Liver (tissue), 3 donors: Measurements from ENCODE around the gene RASA3.

Source experiments
- EGR1 ChIP-seq, 2 donors: IDR thresholded peaks; 2 replicates each; pipeline ENCODE4 v1.6.1; 2016 to 2018; ENCODE audit warnings: antibody characterized with exemption in 2 of 2, low read depth in 2 of 2
- HNF4A ChIP-seq, 2 donors: conservative IDR thresholded peaks; 2 replicates each; pipeline ENCODE4 v1.6.1; 2016; ENCODE audit warnings: antibody characterized with exemption in 2 of 2, mild to moderate bottlenecking in 2 of 2
- JUND ChIP-seq, 2 donors: IDR thresholded peaks; 2 replicates each; pipeline ENCODE4 v1.6.1; 2016; ENCODE audit warnings: antibody characterized with exemption in 2 of 2
- RAD21 ChIP-seq, 2 donors: IDR thresholded peaks; 2 replicates each; pipeline ENCODE4 v1.6.1; 2016; ENCODE audit warnings: antibody characterized with exemption in 2 of 2, mild to moderate bottlenecking in 2 of 2
- RXRA ChIP-seq, 2 donors: IDR thresholded peaks; 2 replicates each; pipeline ENCODE4 v1.6.1; 2017 to 2018; ENCODE audit warnings: antibody characterized with exemption in 2 of 2, mild to moderate bottlenecking in 1 of 2
- SP1 ChIP-seq: IDR thresholded peaks from 2 replicates; pipeline ENCODE4 v1.6.1; 2018; ENCODE audit warnings: antibody characterized with exemption, mild to moderate bottlenecking
- TAF1 ChIP-seq: conservative IDR thresholded peaks from 2 replicates; pipeline ENCODE4 v1.6.1; 2016; ENCODE audit warnings: antibody characterized with exemption, mild to moderate bottlenecking
- YY1 ChIP-seq: IDR thresholded peaks from 2 replicates; pipeline ENCODE4 v1.6.1; 2016; ENCODE audit warnings: antibody characterized with exemption, mild to moderate bottlenecking
- TF ChIP-seq, protein P1 (sequence below): fragments of 150-350 bp; IDR thresholded peaks from 2 replicates; pipeline ENCODE4 v1.5.1; 2017; ENCODE audit warnings: improper control_type of control experiment, low read depth, low read length; ENCODE audit not compliant: missing input control
- TF ChIP-seq, protein P2 (sequence below): IDR thresholded peaks from 2 replicates; pipeline ENCODE4 v1.6.1; 2016; ENCODE audit warnings: antibody characterized with exemption
- TF ChIP-seq, protein P3 (sequence below): IDR thresholded peaks from 2 replicates; pipeline ENCODE4 v1.6.1; 2016; ENCODE audit warnings: antibody characterized with exemption, mild to moderate bottlenecking
- TF ChIP-seq, protein P4 (sequence below): IDR thresholded peaks from 2 replicates; pipeline ENCODE4 v1.6.1; 2016; ENCODE audit warnings: antibody characterized with exemption
- TF ChIP-seq, protein P5 (sequence below): IDR thresholded peaks from 2 replicates; pipeline ENCODE4 v1.6.1; 2016; ENCODE audit warnings: antibody characterized with exemption
- donor health status: healthy.
- donor health status: healthy.

DNA sequence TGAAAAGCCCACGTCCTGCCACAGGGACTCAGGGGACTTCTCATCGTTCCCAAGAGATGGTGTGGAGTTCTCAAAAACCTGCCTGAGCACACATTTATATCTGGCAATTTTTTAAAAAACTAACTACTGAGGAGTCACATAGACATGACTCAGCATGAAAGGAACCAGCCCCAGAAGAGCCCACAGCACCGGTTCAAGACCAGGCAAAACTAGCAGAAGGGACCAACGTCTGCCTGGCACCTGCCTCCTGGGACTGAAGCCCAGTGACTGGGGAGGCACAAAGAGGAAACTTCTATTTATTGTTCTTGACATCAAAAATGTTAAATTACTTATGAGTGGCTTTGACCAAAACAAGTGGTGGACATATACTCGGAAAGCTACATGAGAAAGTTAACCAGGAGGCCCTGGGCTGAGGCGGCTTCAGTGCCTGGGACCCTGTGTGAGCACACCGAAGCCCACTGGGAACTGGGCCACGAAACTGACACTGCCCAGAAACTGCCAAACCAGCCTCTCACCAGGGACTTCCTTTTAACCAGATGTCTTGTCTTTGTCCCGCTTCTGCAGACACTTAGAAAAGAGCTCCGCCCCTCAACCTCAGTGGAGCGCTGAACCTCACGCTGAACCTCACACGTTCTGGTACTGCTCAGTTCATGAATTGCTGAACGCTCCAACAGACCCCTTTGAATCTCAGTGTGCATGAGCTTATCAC is 184.2 kb downstream of the RASA3 start:
- TF ChIP-seq, protein P1, sequence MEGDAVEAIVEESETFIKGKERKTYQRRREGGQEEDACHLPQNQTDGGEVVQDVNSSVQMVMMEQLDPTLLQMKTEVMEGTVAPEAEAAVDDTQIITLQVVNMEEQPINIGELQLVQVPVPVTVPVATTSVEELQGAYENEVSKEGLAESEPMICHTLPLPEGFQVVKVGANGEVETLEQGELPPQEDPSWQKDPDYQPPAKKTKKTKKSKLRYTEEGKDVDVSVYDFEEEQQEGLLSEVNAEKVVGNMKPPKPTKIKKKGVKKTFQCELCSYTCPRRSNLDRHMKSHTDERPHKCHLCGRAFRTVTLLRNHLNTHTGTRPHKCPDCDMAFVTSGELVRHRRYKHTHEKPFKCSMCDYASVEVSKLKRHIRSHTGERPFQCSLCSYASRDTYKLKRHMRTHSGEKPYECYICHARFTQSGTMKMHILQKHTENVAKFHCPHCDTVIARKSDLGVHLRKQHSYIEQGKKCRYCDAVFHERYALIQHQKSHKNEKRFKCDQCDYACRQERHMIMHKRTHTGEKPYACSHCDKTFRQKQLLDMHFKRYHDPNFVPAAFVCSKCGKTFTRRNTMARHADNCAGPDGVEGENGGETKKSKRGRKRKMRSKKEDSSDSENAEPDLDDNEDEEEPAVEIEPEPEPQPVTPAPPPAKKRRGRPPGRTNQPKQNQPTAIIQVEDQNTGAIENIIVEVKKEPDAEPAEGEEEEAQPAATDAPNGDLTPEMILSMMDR = no peak
- no peak for TF ChIP-seq TAF1
- TF ChIP-seq, protein P2, sequence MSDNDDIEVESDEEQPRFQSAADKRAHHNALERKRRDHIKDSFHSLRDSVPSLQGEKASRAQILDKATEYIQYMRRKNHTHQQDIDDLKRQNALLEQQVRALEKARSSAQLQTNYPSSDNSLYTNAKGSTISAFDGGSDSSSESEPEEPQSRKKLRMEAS = no peak
- TF ChIP-seq SP1 = no peak
- TF ChIP-seq RAD21 (IDR thresholded peaks at IDR 0.05) = no peak
- TF ChIP-seq, protein P3, sequence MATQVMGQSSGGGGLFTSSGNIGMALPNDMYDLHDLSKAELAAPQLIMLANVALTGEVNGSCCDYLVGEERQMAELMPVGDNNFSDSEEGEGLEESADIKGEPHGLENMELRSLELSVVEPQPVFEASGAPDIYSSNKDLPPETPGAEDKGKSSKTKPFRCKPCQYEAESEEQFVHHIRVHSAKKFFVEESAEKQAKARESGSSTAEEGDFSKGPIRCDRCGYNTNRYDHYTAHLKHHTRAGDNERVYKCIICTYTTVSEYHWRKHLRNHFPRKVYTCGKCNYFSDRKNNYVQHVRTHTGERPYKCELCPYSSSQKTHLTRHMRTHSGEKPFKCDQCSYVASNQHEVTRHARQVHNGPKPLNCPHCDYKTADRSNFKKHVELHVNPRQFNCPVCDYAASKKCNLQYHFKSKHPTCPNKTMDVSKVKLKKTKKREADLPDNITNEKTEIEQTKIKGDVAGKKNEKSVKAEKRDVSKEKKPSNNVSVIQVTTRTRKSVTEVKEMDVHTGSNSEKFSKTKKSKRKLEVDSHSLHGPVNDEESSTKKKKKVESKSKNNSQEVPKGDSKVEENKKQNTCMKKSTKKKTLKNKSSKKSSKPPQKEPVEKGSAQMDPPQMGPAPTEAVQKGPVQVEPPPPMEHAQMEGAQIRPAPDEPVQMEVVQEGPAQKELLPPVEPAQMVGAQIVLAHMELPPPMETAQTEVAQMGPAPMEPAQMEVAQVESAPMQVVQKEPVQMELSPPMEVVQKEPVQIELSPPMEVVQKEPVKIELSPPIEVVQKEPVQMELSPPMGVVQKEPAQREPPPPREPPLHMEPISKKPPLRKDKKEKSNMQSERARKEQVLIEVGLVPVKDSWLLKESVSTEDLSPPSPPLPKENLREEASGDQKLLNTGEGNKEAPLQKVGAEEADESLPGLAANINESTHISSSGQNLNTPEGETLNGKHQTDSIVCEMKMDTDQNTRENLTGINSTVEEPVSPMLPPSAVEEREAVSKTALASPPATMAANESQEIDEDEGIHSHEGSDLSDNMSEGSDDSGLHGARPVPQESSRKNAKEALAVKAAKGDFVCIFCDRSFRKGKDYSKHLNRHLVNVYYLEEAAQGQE = no peak
- TF ChIP-seq YY1 = no peak
- TF ChIP-seq, protein P4, sequence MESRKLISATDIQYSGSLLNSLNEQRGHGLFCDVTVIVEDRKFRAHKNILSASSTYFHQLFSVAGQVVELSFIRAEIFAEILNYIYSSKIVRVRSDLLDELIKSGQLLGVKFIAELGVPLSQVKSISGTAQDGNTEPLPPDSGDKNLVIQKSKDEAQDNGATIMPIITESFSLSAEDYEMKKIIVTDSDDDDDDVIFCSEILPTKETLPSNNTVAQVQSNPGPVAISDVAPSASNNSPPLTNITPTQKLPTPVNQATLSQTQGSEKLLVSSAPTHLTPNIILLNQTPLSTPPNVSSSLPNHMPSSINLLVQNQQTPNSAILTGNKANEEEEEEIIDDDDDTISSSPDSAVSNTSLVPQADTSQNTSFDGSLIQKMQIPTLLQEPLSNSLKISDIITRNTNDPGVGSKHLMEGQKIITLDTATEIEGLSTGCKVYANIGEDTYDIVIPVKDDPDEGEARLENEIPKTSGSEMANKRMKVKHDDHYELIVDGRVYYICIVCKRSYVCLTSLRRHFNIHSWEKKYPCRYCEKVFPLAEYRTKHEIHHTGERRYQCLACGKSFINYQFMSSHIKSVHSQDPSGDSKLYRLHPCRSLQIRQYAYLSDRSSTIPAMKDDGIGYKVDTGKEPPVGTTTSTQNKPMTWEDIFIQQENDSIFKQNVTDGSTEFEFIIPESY = no peak
- TF ChIP-seq EGR1 (IDR thresholded peaks at IDR 0.05; ENCODE audit: low read depth in 2 of 2) = no peak
- TF ChIP-seq, protein P5, sequence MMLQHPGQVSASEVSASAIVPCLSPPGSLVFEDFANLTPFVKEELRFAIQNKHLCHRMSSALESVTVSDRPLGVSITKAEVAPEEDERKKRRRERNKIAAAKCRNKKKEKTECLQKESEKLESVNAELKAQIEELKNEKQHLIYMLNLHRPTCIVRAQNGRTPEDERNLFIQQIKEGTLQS = no peak
- TF ChIP-seq JUND (IDR thresholded peaks at IDR 0.05) = no peak
- no peak for TF ChIP-seq HNF4A (conservative IDR thresholded peaks at IDR 0.05)
- TF ChIP-seq RXRA (IDR thresholded peaks at IDR 0.05) = no peak
